Measurements from ENCODE around the gene SLC43A1.

Gene SLC43A1

DNA sequence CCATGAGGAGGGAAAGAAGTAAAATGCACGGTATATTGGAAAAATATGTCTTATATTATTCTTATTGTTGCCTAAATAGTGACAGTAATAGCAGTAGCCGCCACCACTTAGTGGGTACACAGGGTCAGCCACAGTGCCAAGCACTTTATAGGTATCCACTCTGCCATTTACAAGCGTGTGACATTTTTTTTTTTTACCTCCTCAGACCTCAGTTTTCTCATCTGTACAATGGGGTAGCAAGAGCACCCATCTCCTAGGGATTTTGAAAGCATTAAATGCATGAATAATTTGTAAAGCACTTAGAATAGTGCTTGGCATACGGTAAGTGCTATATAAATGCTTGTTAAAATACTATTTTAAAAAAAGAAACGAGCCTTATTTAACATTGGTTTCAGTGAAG lies 46.2 kb downstream of the SLC43A1 start:
- no peaks in the 10 kb centered on the region for H3K36me3 ChIP-seq (ENCODE audit: control insufficient read depth, insufficient read depth, low read length)
- H3K4me1 ChIP-seq (ENCODE audit: control insufficient read depth, insufficient read depth, low read length), result peaks cover 2% of the 10 kb centered on the region
- peaks cover 2% of the 10 kb centered on the region for H3K27me3 ChIP-seq (ENCODE audit: control insufficient read depth, insufficient read depth, low read length)
- no peaks in the 10 kb centered on the region for H3K9me3 ChIP-seq (ENCODE audit: control insufficient read depth, low read length)
- H3K9ac ChIP-seq (ENCODE audit: low read length), result no peak overlapping the region
- H3K4me3 ChIP-seq (ENCODE audit: low read length), result no peak overlapping the region

DNA sequence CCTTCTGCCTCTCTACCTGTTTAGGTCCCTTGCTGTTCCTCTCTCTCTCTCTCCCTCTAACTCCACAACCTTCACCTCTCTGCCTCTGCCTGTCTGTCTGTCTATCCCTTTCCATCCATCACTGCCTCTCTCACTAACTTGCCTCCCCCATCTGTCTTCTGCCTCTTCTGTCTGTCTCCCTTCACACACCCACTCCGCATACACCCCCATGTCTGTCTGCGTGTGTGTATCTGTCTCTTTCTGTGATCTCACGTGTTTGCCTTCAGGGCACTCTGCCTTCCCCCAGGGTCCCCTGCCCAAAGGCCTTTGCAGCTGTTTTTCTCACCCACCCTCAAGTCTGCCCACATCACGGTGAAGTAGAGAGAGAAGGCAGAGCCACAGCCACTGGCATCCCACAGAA lies 47.2 kb downstream of the SLC43A1 start:
- H3K27me3 ChIP-seq (ENCODE audit: control insufficient read depth, insufficient read depth, low read length), result no peaks in the 10 kb centered on the region
- H3K4me1 ChIP-seq (ENCODE audit: control insufficient read depth, insufficient read depth, low read length), result no peaks in the 10 kb centered on the region
- H3K9ac ChIP-seq (ENCODE audit: low read length), result no peak overlapping the region
- no peaks in the 10 kb centered on the region for H3K9me3 ChIP-seq (ENCODE audit: control insufficient read depth, low read length)
- H3K36me3 ChIP-seq (ENCODE audit: control insufficient read depth, insufficient read depth, low read length), result no peaks in the 10 kb centered on the region
- H3K4me3 ChIP-seq (ENCODE audit: low read length), result no peak overlapping the region

DNA sequence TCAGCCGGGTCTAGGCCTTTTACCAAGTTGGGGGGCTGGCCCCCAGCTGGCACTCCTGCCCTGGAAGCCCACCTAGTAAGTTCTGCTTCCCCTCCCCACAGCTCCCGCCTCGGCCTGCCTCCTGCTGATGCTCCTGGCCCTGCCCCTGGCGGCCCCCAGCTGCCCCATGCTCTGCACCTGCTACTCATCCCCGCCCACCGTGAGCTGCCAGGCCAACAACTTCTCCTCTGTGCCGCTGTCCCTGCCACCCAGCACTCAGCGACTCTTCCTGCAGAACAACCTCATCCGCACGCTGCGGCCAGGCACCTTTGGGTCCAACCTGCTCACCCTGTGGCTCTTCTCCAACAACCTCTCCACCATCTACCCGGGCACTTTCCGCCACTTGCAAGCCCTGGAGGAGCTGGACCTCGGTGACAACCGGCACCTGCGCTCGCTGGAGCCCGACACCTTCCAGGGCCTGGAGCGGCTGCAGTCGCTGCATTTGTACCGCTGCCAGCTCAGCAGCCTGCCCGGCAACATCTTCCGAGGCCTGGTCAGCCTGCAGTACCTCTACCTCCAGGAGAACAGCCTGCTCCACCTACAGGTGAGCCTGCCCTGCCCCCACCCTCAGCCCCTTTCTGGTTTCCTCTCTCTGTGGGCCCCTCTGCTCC lies 47.9 kb downstream of the SLC43A1 start:
- no peaks in the 10 kb centered on the region for H3K36me3 ChIP-seq (ENCODE audit: control insufficient read depth, insufficient read depth, low read length)
- H3K4me1 ChIP-seq (ENCODE audit: control insufficient read depth, insufficient read depth, low read length), result no peaks in the 10 kb centered on the region
- no peak overlapping the region for H3K4me3 ChIP-seq (ENCODE audit: low read length)
- H3K27me3 ChIP-seq (ENCODE audit: control insufficient read depth, insufficient read depth, low read length), result peaks cover 1% of the 10 kb centered on the region
- no peak overlapping the region for H3K9ac ChIP-seq (ENCODE audit: low read length)
- H3K9me3 ChIP-seq (ENCODE audit: control insufficient read depth, low read length), result no peaks in the 10 kb centered on the region

DNA sequence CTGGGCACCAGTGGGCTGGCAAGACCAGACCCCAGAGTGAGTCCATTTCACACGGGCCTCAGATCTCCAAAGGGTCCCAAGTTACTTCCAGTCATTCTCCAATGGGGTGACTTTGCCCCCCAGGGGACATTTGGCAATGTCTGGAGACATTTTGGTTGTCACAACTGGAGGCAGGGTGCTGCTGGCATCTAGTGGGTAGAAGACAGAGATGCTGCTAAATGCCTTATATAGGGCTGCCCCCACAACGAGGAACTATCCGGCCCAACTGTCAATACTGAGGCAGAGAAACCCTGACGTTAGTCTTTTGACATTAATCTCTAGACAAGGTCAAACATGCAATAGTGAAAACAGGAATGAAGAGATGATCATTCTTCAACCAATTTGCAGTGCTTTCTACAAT lies 48.8 kb downstream of the SLC43A1 start:
- H3K4me1 ChIP-seq (ENCODE audit: control insufficient read depth, insufficient read depth, low read length), result no peaks in the 10 kb centered on the region
- no peak overlapping the region for H3K9ac ChIP-seq (ENCODE audit: low read length)
- H3K4me3 ChIP-seq (ENCODE audit: low read length), result no peak overlapping the region
- H3K36me3 ChIP-seq (ENCODE audit: control insufficient read depth, insufficient read depth, low read length), result no peaks in the 10 kb centered on the region
- H3K27me3 ChIP-seq (ENCODE audit: control insufficient read depth, insufficient read depth, low read length), result peaks cover 11% of the 10 kb centered on the region
- H3K9me3 ChIP-seq (ENCODE audit: control insufficient read depth, low read length), result no peaks in the 10 kb centered on the region

DNA sequence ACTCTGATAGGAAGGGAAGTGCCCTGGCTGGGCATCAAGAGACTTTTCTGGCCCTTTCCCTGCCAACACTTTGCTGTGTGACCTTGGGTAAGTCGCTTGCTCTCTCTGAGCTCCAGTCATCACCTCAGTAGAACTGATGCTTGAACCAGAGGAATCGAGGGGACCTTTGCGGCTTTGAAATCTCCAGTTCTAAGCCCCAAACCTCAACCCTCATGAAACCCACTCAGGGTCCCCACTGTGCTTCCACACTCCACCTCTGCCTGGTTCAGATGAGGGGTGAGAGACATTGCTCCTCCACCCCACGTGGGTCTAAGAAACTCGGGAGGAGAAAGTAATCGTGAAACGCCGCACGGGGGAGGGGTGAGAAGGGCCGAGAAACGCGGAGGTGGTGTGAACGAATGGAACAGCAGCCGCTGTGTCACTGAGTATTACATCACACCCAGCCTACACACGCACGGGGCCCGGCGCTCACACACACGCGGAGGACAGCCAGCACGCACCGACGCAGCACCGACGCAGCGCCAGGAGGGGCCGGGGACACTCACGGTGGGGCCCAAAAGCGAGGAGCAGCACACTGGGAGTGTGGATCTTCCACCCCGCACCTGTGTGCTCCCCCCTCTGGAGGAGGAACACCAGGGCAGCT lies 50.8 kb downstream of the SLC43A1 start:
- H3K4me1 ChIP-seq (ENCODE audit: control insufficient read depth, insufficient read depth, low read length), result peaks cover 5% of the 10 kb centered on the region
- H3K4me3 ChIP-seq (ENCODE audit: low read length), result no peak overlapping the region
- H3K9me3 ChIP-seq (ENCODE audit: control insufficient read depth, low read length), result no peaks in the 10 kb centered on the region
- no peaks in the 10 kb centered on the region for H3K36me3 ChIP-seq (ENCODE audit: control insufficient read depth, insufficient read depth, low read length)
- no peak overlapping the region for H3K9ac ChIP-seq (ENCODE audit: low read length)
- H3K27me3 ChIP-seq (ENCODE audit: control insufficient read depth, insufficient read depth, low read length), result peaks cover 28% of the 10 kb centered on the region

DNA sequence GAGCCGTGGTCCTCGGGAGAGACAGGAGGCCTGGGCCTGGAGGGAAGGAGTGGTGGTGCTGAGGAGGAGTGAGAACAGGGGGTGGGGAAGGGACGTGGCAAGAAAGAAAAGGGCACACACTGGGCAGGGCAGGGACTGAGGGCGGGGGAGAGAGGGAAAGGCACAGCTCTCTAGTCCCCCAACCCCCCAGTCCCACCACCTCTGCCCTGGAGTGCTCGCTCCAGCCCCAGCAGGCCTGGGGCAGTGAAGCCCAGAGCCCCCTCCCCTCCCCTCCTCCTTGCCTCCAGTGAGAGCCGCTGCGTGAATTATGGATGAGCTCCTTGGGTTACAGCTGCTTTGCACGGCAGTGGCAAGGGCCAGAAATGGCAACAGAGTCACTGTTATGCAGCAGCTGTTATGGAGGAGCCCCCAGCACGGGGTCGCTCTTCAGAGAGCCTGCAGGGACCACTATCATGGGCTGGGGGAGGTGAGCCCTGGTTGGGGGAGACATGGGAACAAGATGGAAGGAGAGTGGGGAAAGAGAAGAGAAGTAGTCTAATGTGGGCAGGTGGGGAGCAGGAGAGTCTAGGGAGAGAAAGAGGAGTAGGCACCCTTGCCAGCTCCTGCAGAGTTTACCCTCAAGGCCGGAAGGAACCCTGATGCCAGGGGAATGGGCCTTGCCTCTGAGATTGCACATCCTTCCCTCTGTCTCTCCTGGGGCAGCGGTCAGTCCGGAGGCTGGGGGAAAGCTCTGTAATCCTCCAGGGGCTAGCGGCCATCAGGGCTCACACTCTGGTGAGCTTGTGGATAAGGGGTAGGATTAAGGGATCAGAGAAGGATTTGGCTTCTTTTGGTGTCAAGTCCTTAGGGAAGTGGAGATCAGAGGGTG lies 51.6 kb downstream of the SLC43A1 start:
- Histone ChIP-seq H3K4me3 (ENCODE audit: low read length) (no peak overlapping the region), H3K27me3 (ENCODE audit: control insufficient read depth, insufficient read depth, low read length) (peaks cover 36% of the 10 kb centered on the region), H3K36me3 (ENCODE audit: control insufficient read depth, insufficient read depth, low read length) (no peaks in the 10 kb centered on the region), H3K4me1 (ENCODE audit: control insufficient read depth, insufficient read depth, low read length) (peaks cover 12% of the 10 kb centered on the region), H3K9ac (ENCODE audit: low read length) (no peak overlapping the region), H3K9me3 (ENCODE audit: control insufficient read depth, low read length) (no peaks in the 10 kb centered on the region)

DNA sequence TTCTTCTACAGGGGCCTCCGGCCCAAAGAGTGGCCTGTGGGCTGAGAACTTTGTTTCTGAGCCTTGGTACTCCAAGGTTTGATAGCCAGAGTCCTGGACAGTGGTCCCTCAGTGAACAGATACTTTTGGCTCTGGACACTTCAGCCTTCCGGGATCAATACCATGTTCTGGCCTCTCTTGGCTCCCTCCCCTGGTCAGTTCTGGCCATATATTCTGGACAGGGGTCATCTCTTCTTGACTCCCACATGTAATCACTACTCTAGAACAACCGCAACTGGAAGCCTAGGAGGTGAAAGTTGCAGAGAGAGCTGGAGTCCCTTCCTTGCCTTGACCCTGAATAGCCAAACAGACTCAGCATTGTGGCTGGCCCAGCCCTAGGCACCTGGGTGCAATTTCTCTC lies 52.9 kb downstream of the SLC43A1 start:
- no peaks in the 10 kb centered on the region for H3K36me3 ChIP-seq (ENCODE audit: control insufficient read depth, insufficient read depth, low read length)
- H3K4me1 ChIP-seq (ENCODE audit: control insufficient read depth, insufficient read depth, low read length), result peaks cover 24% of the 10 kb centered on the region
- H3K4me3 ChIP-seq (ENCODE audit: low read length), result no peak overlapping the region
- H3K27me3 ChIP-seq (ENCODE audit: control insufficient read depth, insufficient read depth, low read length), result peaks cover 49% of the 10 kb centered on the region
- no peaks in the 10 kb centered on the region for H3K9me3 ChIP-seq (ENCODE audit: control insufficient read depth, low read length)
- H3K9ac ChIP-seq (ENCODE audit: low read length), result no peak overlapping the region

DNA sequence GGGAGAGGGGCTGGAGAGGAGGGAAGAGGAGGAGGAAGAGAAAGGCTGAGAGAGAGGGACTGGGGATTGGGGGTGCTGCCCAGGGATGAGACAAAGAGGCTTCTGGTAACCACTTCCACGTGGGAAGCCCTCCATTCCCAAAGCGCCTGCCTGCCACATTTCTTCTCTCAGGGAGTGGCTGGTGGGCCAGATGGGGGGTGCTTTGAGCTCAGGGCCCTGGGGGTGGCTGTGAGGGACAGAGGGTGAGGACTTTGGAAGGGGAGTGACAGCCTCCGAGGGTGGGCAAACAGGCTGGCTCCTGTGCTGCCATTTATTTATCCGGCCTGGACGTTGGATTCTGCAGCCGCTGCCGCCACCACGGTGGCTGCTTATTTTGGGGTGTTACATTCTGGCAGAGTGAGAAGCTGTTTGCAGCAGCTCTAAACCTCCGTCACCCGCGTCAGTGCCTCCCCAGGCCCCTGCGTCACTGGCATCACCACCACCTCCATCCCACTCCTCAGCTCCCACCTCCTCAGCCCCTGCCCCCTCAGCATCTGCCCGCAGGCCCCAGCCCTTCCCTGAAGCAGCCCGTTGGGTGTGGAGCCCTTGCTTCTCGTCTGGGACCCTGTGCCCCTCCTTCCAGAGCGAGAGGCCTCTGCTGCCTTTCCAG lies 53.5 kb downstream of the SLC43A1 start:
- no peaks in the 10 kb centered on the region for H3K9me3 ChIP-seq (ENCODE audit: control insufficient read depth, low read length)
- peaks cover 51% of the 10 kb centered on the region for H3K27me3 ChIP-seq (ENCODE audit: control insufficient read depth, insufficient read depth, low read length)
- no peaks in the 10 kb centered on the region for H3K36me3 ChIP-seq (ENCODE audit: control insufficient read depth, insufficient read depth, low read length)
- H3K9ac ChIP-seq (ENCODE audit: low read length), result no peak overlapping the region
- H3K4me1 ChIP-seq (ENCODE audit: control insufficient read depth, insufficient read depth, low read length), result peaks cover 26% of the 10 kb centered on the region
- no peak overlapping the region for H3K4me3 ChIP-seq (ENCODE audit: low read length)

DNA sequence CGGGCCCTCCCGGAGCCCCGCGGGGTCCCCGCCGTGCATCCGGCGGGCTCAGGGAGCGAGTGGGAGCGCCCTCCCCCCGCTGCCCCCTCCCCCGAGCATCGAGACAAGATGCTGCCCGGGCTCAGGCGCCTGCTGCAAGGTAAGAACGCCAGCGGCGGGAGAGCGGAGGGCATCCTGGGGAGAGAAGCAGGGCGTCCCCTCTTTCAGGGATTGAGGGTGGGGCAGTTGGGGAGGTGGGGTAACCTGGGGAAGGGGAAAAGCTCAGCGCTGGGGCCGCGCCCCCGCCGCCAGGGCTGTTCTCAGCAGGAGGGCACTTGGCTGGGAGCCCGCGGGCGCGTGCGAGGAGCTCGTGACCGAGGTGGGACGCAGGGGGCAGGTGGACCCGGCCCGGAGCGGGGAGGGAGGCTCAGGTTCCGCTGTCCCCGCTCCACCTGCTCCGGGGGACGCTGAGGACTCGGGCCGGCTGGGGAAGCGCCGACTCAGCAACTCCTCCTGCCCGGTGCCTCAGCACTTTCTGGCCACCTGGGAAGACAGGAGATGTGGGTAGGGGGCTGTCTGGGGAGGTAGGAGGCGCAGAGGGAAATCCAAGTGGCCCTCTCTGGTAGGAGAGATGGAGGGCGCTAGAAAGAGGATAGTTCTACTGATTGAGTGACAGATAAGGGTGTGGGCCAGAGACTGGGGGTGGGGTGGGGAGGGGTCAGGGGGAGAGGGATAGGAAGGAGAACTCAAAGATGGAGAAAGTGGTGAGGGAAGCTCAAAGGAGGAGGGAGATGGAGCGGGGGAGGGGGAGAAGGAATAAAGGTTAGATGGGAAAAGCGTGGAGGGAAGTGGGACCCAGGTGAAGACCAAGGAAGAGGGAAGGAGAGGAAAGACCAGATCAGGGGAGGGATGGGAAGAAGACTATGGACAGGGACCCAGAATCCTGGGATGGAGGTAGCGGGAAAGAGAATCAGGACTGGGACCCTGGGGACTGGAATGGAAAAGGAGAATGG lies 54.4 kb downstream of the SLC43A1 start:
- H3K4me1 ChIP-seq (ENCODE audit: control insufficient read depth, insufficient read depth, low read length), result peaks cover 26% of the 10 kb centered on the region
- H3K27me3 ChIP-seq (ENCODE audit: control insufficient read depth, insufficient read depth, low read length), result peaks cover 51% of the 10 kb centered on the region
- no peak overlapping the region for H3K9ac ChIP-seq (ENCODE audit: low read length)
- H3K9me3 ChIP-seq (ENCODE audit: control insufficient read depth, low read length), result no peaks in the 10 kb centered on the region
- H3K4me3 ChIP-seq (ENCODE audit: low read length), result no peak overlapping the region
- no peaks in the 10 kb centered on the region for H3K36me3 ChIP-seq (ENCODE audit: control insufficient read depth, insufficient read depth, low read length)

DNA sequence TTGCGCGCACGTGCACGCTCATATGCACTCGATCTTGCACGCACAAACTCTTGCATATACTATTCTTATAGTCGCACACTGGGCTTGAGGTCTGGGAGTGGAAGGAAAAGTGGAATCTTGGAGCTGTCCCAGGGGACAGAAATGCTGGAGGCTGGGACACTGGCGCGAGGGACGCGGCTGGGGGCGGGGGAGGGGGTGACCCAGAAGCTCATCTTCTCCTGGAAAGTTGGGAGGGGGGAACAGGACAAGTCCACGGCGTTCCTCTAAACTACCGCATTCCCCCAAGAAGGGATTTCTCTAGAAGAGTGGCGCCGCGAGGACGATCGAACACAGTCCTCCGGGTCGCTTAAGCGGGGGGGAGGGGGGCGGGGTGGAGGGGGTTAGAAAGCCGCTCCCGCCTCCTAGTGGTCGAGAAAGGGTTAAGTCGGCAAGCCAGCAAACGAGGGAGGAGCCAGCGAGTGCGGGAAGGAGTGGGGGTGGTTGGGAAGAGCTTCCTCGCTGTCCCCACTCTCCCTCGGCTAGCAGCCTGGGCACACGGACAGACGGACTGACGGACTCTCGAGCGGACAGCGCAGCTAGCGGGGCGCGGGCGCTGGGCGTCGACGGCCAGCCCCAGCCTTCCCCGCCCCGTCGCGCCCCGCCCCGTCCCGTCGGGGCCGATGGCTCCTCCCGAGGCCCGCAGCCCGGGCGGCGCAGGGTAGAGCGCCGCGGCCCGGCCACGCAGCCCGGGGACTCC lies 55.3 kb downstream of the SLC43A1 start, which contains the start of gene RTN4RL2:
TSS of gene RTN4RL2 (plus strand) at position 507 of the 736 bp plus-strand sequence. CDS start 338 bp downstream, outside the sequence.
- no peak within 1 kb of the TSS for H3K4me3 ChIP-seq (ENCODE audit: low read length)
- H3K36me3 ChIP-seq (ENCODE audit: control insufficient read depth, insufficient read depth, low read length), result no peaks in the 10 kb centered on the region
- peaks cover 51% of the 10 kb centered on the region for H3K27me3 ChIP-seq (ENCODE audit: control insufficient read depth, insufficient read depth, low read length)
- no peaks in the 10 kb centered on the region for H3K9me3 ChIP-seq (ENCODE audit: control insufficient read depth, low read length)
- H3K9ac ChIP-seq (ENCODE audit: low read length), result no peak within 1 kb of the TSS
- H3K4me1 ChIP-seq (ENCODE audit: control insufficient read depth, insufficient read depth, low read length), result peaks cover 26% of the 10 kb centered on the region
